ENCODE results near the gene ZKSCAN4.
A peak's percentile ranks its signal among the peaks of the same experiment; 100 is the strongest.

ZKSCAN4 gene

GRCh38 chr6:28248916-28249315, 3.2 kb downstream of the ZKSCAN4 start:
- DNase-seq (ENCODE audit: low read depth): no peak

DNA sequence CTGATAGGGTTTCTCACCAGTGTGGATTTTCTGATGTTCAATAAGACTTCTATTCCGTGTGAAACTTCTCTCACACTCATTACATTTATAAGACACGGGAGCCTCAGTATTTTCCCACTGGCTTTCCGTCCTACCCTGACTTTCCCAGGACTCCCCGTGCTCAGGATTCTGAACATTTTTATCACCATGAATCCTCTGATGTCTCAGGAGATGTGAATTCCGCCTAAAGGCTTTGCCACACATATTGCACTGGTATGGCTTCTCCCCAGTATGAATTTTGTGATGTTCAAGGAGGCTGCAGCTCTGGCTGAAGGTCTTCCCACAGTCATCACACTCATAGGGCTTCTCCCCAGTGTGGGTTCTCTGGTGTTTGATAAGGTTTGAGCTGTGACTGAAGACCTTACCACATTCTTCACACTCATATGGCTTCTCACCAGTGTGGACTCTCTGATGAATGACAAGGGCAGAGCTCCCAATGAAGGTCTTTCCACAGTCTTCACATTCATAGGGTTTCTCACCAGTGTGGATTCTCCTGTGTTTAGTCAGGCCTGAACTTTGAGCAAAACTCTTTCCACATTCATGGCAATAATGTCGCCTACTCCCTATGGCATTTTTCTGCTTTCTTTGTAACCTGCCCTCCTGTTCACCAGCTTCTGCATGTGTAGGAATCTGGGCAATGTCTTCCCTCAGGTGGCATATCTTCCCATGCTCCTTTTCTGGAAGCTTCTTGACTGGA, 6.7 kb downstream of the ZKSCAN4 start:
- DNase-seq (ENCODE audit: low read depth): no peak

GRCh38 chr6:28243946-28244345, 8.1 kb downstream of the ZKSCAN4 start:
- DNase-seq (ENCODE audit: low read depth): no peak

GRCh38 chr6:28240471-28240870, 11.6 kb downstream of the ZKSCAN4 start:
- DNase-seq (ENCODE audit: low read depth): no peak

DNA sequence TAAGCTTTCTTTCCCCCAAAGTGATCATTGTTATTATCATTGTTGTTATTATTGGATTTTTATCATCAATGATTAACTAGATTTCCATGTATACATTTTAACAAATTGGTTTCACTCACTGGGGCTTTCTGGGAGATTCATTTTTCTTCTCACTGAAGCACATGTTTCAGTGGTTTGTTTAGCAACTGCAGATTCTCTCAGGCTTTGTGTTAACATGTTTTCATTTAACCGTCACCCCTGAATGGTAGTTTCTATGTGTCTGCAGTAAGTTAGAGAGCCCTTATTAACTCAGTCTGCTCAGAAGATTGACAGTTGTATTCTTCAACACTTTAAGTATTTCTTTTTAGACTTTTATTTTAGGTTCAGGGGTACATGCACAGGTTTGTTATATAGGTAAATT, 12.4 kb downstream of the ZKSCAN4 start:
- DNase-seq (ENCODE audit: low read depth): no peak

DNA sequence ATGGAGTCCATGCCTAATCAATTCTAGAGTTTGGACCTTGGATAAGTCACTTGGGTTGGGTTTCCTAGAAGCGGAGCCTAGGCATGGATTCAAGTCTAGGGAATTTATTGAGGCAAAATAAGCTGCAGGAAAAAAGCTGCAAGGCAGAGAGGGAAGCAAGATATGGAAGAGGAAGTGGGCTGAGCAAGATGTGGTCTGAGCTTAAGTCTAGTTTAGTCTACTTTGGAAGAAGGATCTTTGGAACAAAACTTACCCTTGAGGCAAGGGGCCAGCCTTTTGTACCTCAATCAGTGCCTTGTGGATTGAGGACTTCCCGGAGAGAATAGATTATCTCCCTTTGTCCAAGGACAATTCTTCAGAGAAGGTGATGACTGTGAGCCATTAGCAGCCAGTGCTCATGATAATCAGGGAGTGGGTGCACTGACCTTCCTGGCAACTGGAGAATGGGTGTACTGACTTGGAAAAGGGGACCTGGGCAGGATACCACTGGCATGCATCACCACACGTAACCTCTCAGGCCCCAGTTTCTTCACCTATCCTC, 16.1 kb downstream of the ZKSCAN4 start:
- DNase-seq (ENCODE audit: low read depth): no peak

DNA sequence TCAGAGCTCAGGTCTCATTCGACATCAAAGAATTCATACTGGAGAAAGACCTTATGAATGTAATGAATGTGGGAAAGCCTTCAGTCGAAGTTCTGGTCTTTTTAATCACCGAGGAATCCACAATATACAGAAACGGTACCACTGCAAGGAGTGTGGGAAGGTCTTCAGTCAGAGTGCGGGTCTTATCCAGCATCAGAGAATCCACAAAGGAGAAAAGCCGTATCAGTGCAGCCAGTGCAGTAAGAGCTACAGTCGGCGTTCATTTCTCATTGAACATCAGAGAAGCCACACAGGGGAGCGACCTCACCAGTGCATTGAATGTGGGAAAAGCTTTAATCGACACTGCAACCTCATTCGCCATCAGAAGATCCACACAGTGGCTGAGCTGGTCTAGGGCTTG, 19.3 kb downstream of the ZKSCAN4 start:
- no peak for DNase-seq (ENCODE audit: low read depth)

GRCh38 chr6:28226460-28226859, 25.6 kb downstream of the ZKSCAN4 start:
- no peak for DNase-seq (ENCODE audit: low read depth)

DNA sequence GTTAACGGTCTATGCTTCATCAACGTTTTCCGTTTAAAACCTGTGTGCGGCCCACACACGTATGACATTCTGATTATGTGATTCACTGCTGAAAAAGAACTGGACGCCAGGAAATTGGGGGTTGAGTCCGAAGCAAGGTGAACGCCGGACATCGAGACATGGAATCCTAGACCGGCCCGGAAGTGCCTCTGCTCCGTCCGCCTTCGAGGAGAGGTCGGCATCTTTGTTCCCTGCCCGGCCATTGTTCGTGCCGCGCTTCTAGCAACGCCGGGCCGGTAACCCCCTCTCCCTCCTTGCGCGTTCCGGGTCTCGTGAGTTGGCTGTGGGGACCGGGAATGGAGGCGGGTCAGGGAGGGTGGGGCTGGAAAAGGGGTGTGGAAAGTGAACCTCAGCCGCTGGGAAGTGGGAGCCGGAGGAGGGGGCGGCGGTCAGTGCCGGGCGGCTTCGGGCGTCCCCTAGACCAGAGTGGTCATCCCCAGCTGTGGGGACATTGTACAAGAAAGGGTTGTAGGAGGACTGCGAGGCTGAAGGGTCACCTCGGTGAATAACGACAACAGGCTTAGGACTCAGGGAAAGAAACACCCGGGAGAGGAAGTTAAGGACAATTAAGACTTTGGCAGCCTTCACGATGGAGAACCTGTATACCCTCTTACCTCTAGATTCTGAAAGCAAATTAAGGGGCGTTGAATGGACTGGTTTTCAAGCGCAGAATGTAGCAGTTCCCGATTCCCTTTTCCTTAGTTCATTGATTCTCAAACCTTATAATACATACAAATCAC, 26.8 kb downstream of the ZKSCAN4 start, which contains the start of gene ZSCAN9:
Gene ZSCAN9, plus strand, starts transcription at position 220 of the 779 bp plus-strand sequence. CDS start 1,810 bp downstream, outside the sequence.
- peak; percentile 91 for DNase-seq (ENCODE audit: low read depth)

DNA sequence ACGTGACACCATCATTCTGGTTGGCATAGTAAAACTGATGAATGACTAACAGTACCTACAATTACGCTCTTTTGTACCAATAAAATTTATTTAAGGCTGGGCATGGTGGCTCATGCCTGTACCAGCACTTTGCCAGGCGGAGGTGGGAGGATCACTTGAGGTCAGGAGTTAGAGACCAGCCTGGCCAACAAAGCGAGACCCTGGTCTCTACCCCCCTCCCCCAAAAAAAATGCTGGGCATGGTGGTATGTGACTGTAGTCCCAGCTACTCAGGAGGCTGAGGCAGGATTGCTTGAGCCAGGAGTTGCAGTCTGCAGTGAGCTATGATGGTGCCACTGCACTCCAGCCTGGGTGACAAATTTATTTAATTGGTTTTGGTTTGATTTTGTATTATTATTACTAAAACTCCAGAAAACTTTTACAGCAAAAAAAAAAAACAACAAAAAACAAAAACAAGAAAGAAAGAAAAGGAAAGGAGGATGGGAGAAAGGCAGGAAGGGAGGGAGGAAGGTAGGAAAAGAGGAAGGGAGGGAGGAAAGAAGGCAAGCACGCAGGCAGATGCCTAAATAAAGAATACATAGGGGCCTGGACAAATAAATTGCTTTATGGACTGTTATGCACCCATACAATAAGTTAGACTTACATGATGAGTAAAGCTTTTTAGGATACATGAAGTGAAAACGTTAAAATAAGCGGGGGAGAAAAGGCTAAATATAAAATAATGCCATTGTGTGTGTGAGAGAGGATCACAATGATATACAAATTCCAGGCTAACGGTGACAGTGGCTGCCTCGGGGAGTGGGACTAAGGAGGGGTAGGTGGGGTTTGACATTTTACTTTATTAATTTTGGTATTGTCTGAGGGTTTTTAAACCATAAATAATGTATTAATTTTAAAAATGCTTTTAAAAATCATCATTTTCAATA, 27.7 kb downstream of the ZKSCAN4 start:
- DNase-seq (ENCODE audit: low read depth): no peak

- no peak for DNase-seq (ENCODE audit: low read depth)
Measured at GRCh38 chr6:28220257-28221133, 31.6 kb downstream of the ZKSCAN4 start.

DNA sequence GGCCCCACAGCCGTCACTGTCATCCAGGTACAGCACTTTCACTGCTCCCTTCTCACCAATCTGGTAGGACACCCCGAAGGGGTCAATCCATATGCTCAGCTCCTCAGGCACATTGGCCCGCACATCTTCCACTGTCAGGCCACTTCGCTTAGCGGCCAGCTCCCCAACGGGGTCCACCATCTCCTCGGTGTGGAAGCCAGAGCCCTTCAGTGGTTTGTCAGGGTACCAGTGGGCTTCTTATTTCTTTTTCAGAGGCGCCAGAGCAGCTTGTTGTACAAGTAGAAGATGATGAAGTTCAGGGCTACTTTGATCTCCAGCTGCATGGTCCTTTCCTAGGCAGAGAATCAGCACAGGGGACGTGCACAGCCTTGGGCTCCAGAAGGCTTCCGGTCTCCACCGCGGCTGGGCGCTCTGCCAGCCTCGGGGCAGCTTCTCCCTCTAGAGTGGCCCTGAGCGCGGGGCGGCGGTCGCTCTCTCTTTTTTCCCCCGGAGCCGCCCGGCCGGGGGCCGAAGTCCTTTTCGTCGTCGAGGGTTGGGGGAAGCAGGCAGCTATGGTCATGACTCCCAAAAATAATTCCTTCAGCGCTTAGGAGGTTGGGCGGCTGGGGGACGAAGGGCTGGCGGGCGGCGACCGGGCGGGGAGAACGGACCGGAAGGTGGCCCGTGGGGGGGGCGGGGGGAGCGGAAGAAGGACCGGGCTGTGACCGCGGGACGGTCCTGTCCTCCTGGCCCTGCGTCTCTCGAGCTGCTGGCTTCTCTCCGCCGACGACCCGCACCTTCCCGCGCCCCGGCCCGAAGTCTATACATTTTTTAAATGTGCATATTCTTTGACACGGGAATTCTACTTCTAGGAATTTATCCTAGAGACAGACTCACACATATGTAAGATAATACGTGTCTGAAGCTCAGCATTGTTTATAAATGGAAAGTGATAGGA, 33.5 kb downstream of the ZKSCAN4 start:
- DNase-seq (ENCODE audit: low read depth): no peak

GRCh38 chr6:28217890-28218289, 34.2 kb downstream of the ZKSCAN4 start:
- no peak for DNase-seq (ENCODE audit: low read depth)

DNA sequence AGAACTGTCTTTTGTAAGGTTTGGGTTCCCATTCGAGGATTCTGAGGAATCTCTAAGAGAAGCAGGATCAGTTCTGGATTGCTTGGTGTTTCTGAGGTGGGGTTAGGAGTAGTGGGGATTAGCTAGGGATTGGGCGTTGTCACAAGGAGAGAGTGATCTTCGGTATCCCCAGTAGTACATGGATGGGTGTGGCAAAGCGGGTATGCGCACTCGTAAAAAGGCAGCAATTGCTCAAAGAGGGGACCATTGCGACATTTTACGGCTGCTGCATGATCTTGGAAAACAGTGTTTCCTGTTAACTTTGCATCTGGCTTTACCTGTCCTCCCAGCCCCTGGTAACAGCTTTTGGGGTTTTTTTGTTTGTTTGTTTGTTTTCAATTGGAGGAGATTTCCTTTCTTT, 36.6 kb downstream of the ZKSCAN4 start:
- no peak for DNase-seq (ENCODE audit: low read depth)

- DNase-seq (ENCODE audit: low read depth): no peak
Measured at GRCh38 chr6:28213213-28213523, 38.9 kb downstream of the ZKSCAN4 start.

DNA sequence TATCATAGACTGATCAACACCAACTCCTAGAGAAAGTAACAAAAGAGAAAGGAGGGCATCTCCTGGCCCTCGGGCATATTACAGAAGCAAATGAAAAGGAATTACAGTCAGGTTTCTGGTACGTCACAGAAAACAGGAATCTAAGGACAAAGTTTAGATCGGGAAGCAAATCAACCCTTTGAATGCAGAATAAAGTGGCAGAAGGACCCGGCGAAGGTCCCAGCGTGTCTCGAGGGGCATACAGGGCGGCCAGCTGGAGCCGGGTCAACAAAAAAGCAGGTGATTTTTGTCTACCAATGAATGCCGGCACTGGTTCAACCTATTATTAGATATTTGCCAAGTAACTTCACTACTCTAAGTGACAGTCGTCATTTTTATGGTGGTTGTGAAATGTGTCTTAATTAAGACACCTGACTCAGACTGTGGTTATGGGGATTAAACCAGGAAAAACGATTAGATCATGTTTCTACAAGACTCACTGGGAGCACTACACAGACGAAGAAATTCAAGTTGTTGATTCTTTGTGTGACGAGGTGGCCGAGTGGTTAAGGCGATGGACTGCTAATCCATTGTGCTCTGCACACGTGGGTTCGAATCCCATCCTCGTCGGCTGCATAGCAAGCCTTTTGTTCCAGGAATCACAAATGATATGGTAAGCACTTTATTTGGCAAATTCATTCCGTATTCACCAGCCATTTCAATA, 39.4 kb downstream of the ZKSCAN4 start:
- DNase-seq (ENCODE audit: low read depth): peak; percentile 88

DNA sequence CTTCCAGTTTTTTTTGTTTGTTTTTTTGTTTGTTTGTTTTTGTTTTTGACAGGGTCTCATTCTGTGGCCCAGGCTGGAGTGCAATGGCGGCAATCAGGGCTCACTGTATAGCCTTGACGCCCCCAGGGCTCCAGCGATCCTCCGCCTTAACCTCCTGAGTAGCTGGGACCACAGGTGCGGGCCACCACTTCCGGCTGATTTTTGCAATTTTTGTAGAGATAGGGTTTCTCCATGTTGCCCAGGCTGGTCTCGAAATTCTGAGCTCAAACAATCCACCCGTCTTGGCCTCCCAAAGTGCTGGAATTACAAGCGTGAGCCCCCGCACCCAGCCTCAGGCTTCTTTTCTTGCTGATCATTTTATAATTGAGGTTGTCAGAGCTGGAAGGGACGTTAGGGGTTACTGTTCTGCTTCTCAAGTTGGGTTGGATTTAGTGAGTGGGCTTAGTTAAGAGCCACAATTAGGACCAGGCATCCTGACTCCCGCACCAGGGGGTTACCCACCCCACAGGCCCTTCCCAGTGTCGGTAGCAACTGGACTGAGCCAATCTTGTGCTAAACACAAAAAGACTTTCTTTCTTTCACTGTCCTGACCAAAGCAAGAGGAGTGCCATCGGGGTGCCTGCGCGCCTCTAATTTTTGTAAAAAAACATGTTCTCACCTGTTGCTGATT, 40.1 kb downstream of the ZKSCAN4 start:
- DNase-seq (ENCODE audit: low read depth): no peak

DNA sequence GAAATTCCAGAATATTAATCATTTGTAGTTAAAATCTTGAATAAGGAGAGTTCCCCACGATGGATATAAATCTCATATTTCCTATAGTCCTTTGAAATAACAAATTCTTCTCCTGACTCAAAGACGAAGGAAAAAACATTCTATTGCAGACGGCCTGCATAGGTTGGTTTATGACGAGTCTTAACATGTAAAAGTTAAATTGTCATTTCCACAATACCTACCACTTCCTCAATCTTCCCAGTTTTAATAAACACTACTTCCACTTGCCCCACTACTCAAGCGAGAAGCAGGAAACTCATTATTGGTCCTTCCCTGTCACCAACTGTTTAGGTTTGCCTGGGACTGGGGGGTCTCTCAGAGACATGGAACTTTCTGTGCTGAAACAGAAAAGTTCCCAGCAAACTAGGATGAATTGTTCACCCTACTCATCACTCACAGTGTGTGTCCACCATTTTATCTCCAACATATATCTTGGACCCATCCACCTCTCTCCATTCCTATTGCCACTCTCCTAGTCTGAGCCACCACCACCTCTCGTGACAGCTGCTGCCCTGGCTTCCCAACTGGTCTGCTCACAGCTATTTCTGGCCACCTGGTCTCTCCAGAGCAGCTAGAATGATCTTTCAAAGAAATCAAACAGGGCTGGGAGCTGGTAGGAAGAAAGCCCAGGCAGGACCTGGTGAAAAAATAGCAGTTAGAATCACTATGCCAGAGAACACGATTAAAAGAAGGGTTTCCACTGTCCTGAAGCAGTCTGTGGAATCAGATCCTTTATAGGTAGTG, 42.1 kb downstream of the ZKSCAN4 start:
- DNase-seq (ENCODE audit: low read depth): no peak

Data from HS-27A (cell line).